ENCODE data around the gene YTHDF1. TPM values are rescaled to one million over a fixed set of nuclear protein-coding genes. Genes with fewer than 3 reads are reported as not detected.

The YTHDF1 gene
- total and polyA plus RNA-seq, 2 donors (not counting 1 experiment from before 2014, with no cell fraction given): 16.3 to 25.9 TPM

- peaks cover 3% of the 10 kb centered on the region for H3K27me3 ChIP-seq (ENCODE audit: control insufficient read depth, insufficient read depth, low read length)
- H3K36me3 ChIP-seq (ENCODE audit: control insufficient read depth, insufficient read depth, low read length): no peaks in the 10 kb centered on the region
- H3K79me2 ChIP-seq (ENCODE audit: control insufficient read depth, insufficient read depth, low read length): no peaks in the 10 kb centered on the region
- H3K4me2 ChIP-seq (ENCODE audit: extremely low read depth, insufficient read depth, low read length): no peak overlapping the region
- H3K27ac ChIP-seq (ENCODE audit: insufficient read depth, low read length): no peak overlapping the region
- no peak for TF ChIP-seq EZH2 (IDR thresholded peaks at IDR 0.05; ENCODE audit: low read length, missing control alignments)
- H3K9ac ChIP-seq (ENCODE audit: insufficient read depth, low read length): no peak overlapping the region
- no peak for DNase-seq (ENCODE audit: low read depth in 2 of 2)
- H3K9me3 ChIP-seq (ENCODE audit: control insufficient read depth, insufficient read depth, low read depth, low read length): no peaks in the 10 kb centered on the region
- no peak overlapping the region for H2AFZ ChIP-seq (ENCODE audit: low read length)
- H3K4me3 ChIP-seq (replicated peaks in 1 of 4; ENCODE audit: control extremely low read depth in 1 of 4, insufficient read depth in 1 of 4, low read depth in 3 of 4, low read length in 4 of 4): no peak overlapping the region
- no peaks in the 10 kb centered on the region for H4K20me1 ChIP-seq (ENCODE audit: control insufficient read depth, extremely low read depth, insufficient read depth, low read length)
- no peaks in the 10 kb centered on the region for H3K4me1 ChIP-seq (ENCODE audit: control insufficient read depth, extremely low read depth, insufficient read depth, low read length)
These were observed 65.5 kb downstream of the YTHDF1 start for GRCh38 chr20:63150391-63150898.

GRCh38 chr20:63149531-63150192, 66.3 kb downstream of the YTHDF1 start:
- Histone ChIP-seq H3K9ac (ENCODE audit: insufficient read depth, low read length) (no peak overlapping the region), H4K20me1 (ENCODE audit: control insufficient read depth, extremely low read depth, insufficient read depth, low read length) (no peaks in the 10 kb centered on the region), H2AFZ (ENCODE audit: low read length) (no peak overlapping the region), H3K27ac (ENCODE audit: insufficient read depth, low read length) (no peak overlapping the region), H3K9me3 (ENCODE audit: control insufficient read depth, insufficient read depth, low read depth, low read length) (no peaks in the 10 kb centered on the region), H3K4me1 (ENCODE audit: control insufficient read depth, extremely low read depth, insufficient read depth, low read length) (no peaks in the 10 kb centered on the region), H3K4me3 (replicated peaks in 1 of 4; ENCODE audit: control extremely low read depth in 1 of 4, insufficient read depth in 1 of 4, low read depth in 3 of 4, low read length in 4 of 4) (no peak overlapping the region), H3K4me2 (ENCODE audit: extremely low read depth, insufficient read depth, low read length) (no peak overlapping the region), H3K79me2 (ENCODE audit: control insufficient read depth, insufficient read depth, low read length) (no peaks in the 10 kb centered on the region), H3K36me3 (ENCODE audit: control insufficient read depth, insufficient read depth, low read length) (no peaks in the 10 kb centered on the region), H3K27me3 (ENCODE audit: control insufficient read depth, insufficient read depth, low read length) (peaks cover 3% of the 10 kb centered on the region)
- TF ChIP-seq CTCF (conservative IDR thresholded peaks at IDR 0.05 in 1 of 2, IDR thresholded peaks at IDR 0.05 in 1 of 2; ENCODE audit: low read depth in 1 of 2, low read length in 2 of 2): no peak
- no peak for TF ChIP-seq EZH2 (IDR thresholded peaks at IDR 0.05; ENCODE audit: low read length, missing control alignments)
- no peak for DNase-seq (ENCODE audit: low read depth in 2 of 2)

DNA sequence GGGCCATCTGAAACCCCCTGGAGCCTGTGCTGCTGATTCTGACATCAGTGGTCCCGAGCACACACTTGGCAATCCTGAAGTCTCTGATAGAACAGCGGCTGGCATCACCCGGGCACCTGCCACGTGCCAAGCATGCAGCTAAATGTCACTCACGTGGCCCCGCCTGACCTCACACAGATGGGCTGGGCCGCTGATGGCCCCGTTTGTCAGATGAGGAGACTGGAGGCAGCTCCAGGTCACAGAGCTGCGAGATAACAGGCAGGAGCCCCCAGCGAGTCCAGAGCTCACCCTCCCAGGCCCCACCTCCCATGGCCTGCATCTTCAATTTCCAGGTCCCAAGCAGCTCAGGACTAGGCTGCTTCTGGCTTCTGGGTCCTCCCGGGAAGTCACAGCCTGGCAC, 67.2 kb downstream of the YTHDF1 start:
- Histone ChIP-seq H3K9ac (ENCODE audit: insufficient read depth, low read length) (no peak overlapping the region), H3K4me2 (ENCODE audit: extremely low read depth, insufficient read depth, low read length) (no peak overlapping the region), H3K4me1 (ENCODE audit: control insufficient read depth, extremely low read depth, insufficient read depth, low read length) (no peaks in the 10 kb centered on the region), H4K20me1 (ENCODE audit: control insufficient read depth, extremely low read depth, insufficient read depth, low read length) (no peaks in the 10 kb centered on the region), H3K4me3 (replicated peaks in 1 of 4; ENCODE audit: control extremely low read depth in 1 of 4, insufficient read depth in 1 of 4, low read depth in 3 of 4, low read length in 4 of 4) (no peak overlapping the region), H3K36me3 (ENCODE audit: control insufficient read depth, insufficient read depth, low read length) (no peaks in the 10 kb centered on the region), H3K9me3 (ENCODE audit: control insufficient read depth, insufficient read depth, low read depth, low read length) (no peaks in the 10 kb centered on the region), H3K27me3 (ENCODE audit: control insufficient read depth, insufficient read depth, low read length) (peaks cover 3% of the 10 kb centered on the region), H3K79me2 (ENCODE audit: control insufficient read depth, insufficient read depth, low read length) (no peaks in the 10 kb centered on the region), H2AFZ (ENCODE audit: low read length) (no peak overlapping the region), H3K27ac (ENCODE audit: insufficient read depth, low read length) (no peak overlapping the region)
- TF ChIP-seq CTCF (conservative IDR thresholded peaks at IDR 0.05 in 1 of 2, IDR thresholded peaks at IDR 0.05 in 1 of 2; ENCODE audit: low read depth in 1 of 2, low read length in 2 of 2) (no peak), EZH2 (IDR thresholded peaks at IDR 0.05; ENCODE audit: low read length, missing control alignments) (no peak)
- no peak for DNase-seq (ENCODE audit: low read depth in 2 of 2)

All from fibroblast of lung (primary cell).